MM.1S (cell line): ENCODE measurements around the gene ATF7IP2.

Experiments
- CTCF ChIP-seq: fragments of 300-600 bp; sonication (generic); IDR thresholded peaks from 2 replicates; pipeline ENCODE4 v1.5.1; 2016; ENCODE audit warnings: antibody characterized with exemption, low read length, mixed read lengths
- EZH2 ChIP-seq: fragments of 300-600 bp; sonication (generic); optimal IDR thresholded peaks from 2 replicates; pipeline ENCODE3; 2017; ENCODE audit warnings: low read depth, mild to moderate bottlenecking, antibody characterized with exemption, low read length, mixed read lengths

GRCh38 chr16:10390330-10390729, 4.5 kb downstream of the ATF7IP2 start:
- TF ChIP-seq CTCF (no peak), EZH2 (no peak)
